Ovary (tissue), 9 donors: ENCODE results near the gene WFDC9. TPM values are rescaled to one million over a fixed set of nuclear protein-coding genes. Genes with fewer than 3 reads are reported as not detected.

Experiments used
- DNase-seq, 5 donors: peaks; one replicate each; pipeline ENCODE4 v3.0.0-alpha.2; 2019 to 2020
- H3K27ac ChIP-seq, 2 donors: fragments of 200-600 bp; one replicate each; pipeline versions ENCODE4 v1.5.1 to v1.8.0; 2019 to 2022
- H3K27me3 ChIP-seq: fragments of 200-600 bp; one replicate; pipeline ENCODE4 v1.8.0; 2022
- H3K36me3 ChIP-seq: fragments of 200-600 bp; sonication (generic); one replicate; pipeline ENCODE4 v1.5.1; 2019
- H3K4me1 ChIP-seq: one replicate; pipeline ENCODE4 v1.8.1; 2013; ENCODE audit warnings: mild to moderate bottlenecking, moderate library complexity; ENCODE audit not compliant: insufficient read depth
- H3K4me3 ChIP-seq: fragments of 200-600 bp; sonication (generic); one replicate; pipeline ENCODE4 v1.5.1; 2017
- H3K9me3 ChIP-seq, 2 donors: fragments of 200-600 bp in 1 of 2; sonication (generic) in 1 of 2; one replicate each; pipeline versions ENCODE4 v1.5.1 to v1.8.1; 2013 to 2019; ENCODE audit warnings: mild to moderate bottlenecking in 1 of 2, moderate library complexity in 1 of 2
- CTCF ChIP-seq, 3 donors: fragments of 450-650 bp in 2 of 3; fragments of 200-600 bp in 1 of 3; IDR thresholded peaks; one replicate each; pipeline versions ENCODE4 v1.5.1 to v1.8.0; 2016 to 2022; ENCODE audit warnings: antibody characterized with exemption in 3 of 3, mild to moderate bottlenecking in 1 of 3
- EP300 ChIP-seq: sonication (generic); formaldehyde crosslinking; IDR thresholded peaks from one replicate; pipeline ENCODE4 v1.6.1; 2017; ENCODE audit warnings: antibody characterized with exemption
- POLR2A ChIP-seq: fragments of 450-650 bp; IDR thresholded peaks from one replicate; pipeline ENCODE4 v1.6.1; 2017; ENCODE audit warnings: antibody characterized with exemption, mild to moderate bottlenecking, moderate library complexity
- WGBS, 3 donors: extraction: QIAGEN DNeasy Blood & Tissue Kit in 1 of 3; methylation state at CpG; one replicate each; pipeline versions ENCODE4 v1.1.5 to v1.1.7; 2013 to 2017; 5-methylcytosine and 5-hydroxymethylcytosine counted together
- intact Hi-C, 4 donors: fragments of 100-400 bp; cut with DNase I; formaldehyde crosslinking; loops; one replicate each; pipeline versions ENCODE4 v1.11.0 to v1.15.1; 2022 to 2023
- polyA plus RNA-seq, 2 donors: library from polyadenylated mRNA; stranded (reverse); fragments of 200-250 nt in 1 of 2; fragments of 350-450 nt in 1 of 2; fragmentation: Illumina TruSeq in 1 of 2; extraction: RNeasy Lipid Tissue Mini Kit (QIAGEN cat#74804) in 1 of 2; gene quantifications; one replicate each; pipeline ENCODE4 v1.2.3, GENCODE V29; 2013 to 2014
- small RNA-seq: library from RNA; depleted of rRNA; stranded (forward); fragments of <200 nt; gene quantifications from one replicate; pipeline ENCODE3, GENCODE V24; 2016
- total RNA-seq, 7 donors: library from RNA; depleted of rRNA in 2 of 7; stranded (reverse); fragments of >200 nt in 2 of 7; fragmentation: NEBNext Ultra II Directional in 3 of 7; extraction: Animal tissue kit (Norgen Biotek cat#: 25700) in 3 of 7; gene quantifications; one replicate each; pipeline versions ENCODE4 v1.1.0 to v1.2.4, GENCODE V29; 2016 to 2023
- donor health status: DM: no; HTN: no; CAD: no; lungs with moderate emphysema.
- donor health status: DM: no; HTN: no; CAD: no.
- donor health status: Bipolar disorder and iron deficiency.
- donor health status: DM: yes; HTN: yes; CAD: no.
- donor health status: DM: no; HTN: no; CAD: no.
- donor health status: DM: yes; HTN: yes; CAD: no.

WFDC9 gene
- total and polyA plus RNA-seq, 9 donors: not detected

GRCh38 chr20:45564760-45565276, 66.3 kb downstream of the WFDC9 start:
- DNase-seq: no peak
- Histone ChIP-seq H3K36me3 (no peaks in the 10 kb centered on the region), H3K9me3 (no peaks in the 10 kb centered on the region), H3K4me1 (no peaks in the 10 kb centered on the region), H3K27me3 (no peaks in the 10 kb centered on the region), H3K27ac (no peak overlapping the region), H3K4me3 (no peak overlapping the region)
- WGBS, 3 donors: 76 to 88% (median 79%) methylated on average over 2 of the region's 2 CpGs
- TF ChIP-seq POLR2A (no peak), CTCF (IDR thresholded peaks at IDR 0.05) (no peak), EP300 (no peak)
- intact Hi-C loops: no loop called here

Small RNAs within 50 kb of the gene (small RNA-seq; reads per million reads assigned to genes)
- not detected for gene RNA5SP485

Other genes starting within 250 kb of the WFDC9 start
- gene DBNDD2, start 223.0 kb downstream of the WFDC9 start, total RNA-seq: 10 to 100 TPM; 18.4 to 51.3 (median 31.6) TPM
- 10 to 100 TPM; 36.1 to 63.2 TPM for gene DBNDD2, start 223.0 kb downstream of the WFDC9 start, polyA plus RNA-seq
- gene PIGT, start 215.1 kb downstream of the WFDC9 start, total RNA-seq: 10 to 100 TPM; 30.0 to 84.2 (median 69.3) TPM
- 100 to 1,000 TPM in 1 of 2 donors, 10 to 100 TPM in 1; 68.1 to 172 TPM for gene PIGT, start 215.1 kb downstream of the WFDC9 start, polyA plus RNA-seq
- 100 to 1,000 TPM in 1 of 7 donors, 10 to 100 TPM in 4, 1 to 10 TPM in 2; 1.2 to 246 (median 18.9) TPM for gene WFDC2, start 161.5 kb downstream of the WFDC9 start, total RNA-seq
- gene WFDC2, start 161.5 kb downstream of the WFDC9 start, polyA plus RNA-seq: 1 to 10 TPM; 2.9 to 9.6 TPM
- not detected for gene SPINT3, start 115.7 kb downstream of the WFDC9 start, total RNA-seq
- not detected for gene SPINT3, start 115.7 kb downstream of the WFDC9 start, polyA plus RNA-seq
- not detected for gene WFDC6, start 91.8 kb downstream of the WFDC9 start, total RNA-seq
- gene WFDC6, start 91.8 kb downstream of the WFDC9 start, polyA plus RNA-seq: not detected
- 1 to 10 TPM in 1 of 7 donors, under 1 TPM in 1, not detected in 5; 0.30 to 1.1 TPM for gene EPPIN, start 83.9 kb downstream of the WFDC9 start, total RNA-seq
- under 1 TPM; 0.21 to 0.38 TPM for gene EPPIN, start 83.9 kb downstream of the WFDC9 start, polyA plus RNA-seq
- under 1 TPM in 1 of 7 donors, not detected in 6; 0.23 TPM for gene WFDC8, start 52.0 kb downstream of the WFDC9 start, total RNA-seq
- gene WFDC8, start 52.0 kb downstream of the WFDC9 start, polyA plus RNA-seq: not detected
- gene WFDC10A, start 1.5 kb downstream of the WFDC9 start, total RNA-seq: not detected
- gene WFDC10A, start 1.5 kb downstream of the WFDC9 start, polyA plus RNA-seq: not detected
- not detected for gene WFDC11, start 39.0 kb upstream of the WFDC9 start, total RNA-seq
- gene WFDC11, start 39.0 kb upstream of the WFDC9 start, polyA plus RNA-seq: not detected
- gene WFDC13, start 70.8 kb upstream of the WFDC9 start, total RNA-seq: not detected
- not detected for gene WFDC13, start 70.8 kb upstream of the WFDC9 start, polyA plus RNA-seq
- not detected for gene WFDC10B, start 73.7 kb upstream of the WFDC9 start, total RNA-seq
- under 1 TPM in 1 of 2 donors, not detected in 1; 0.37 TPM for gene WFDC10B, start 73.7 kb upstream of the WFDC9 start, polyA plus RNA-seq
- gene SPINT4, start 91.1 kb upstream of the WFDC9 start, total RNA-seq: not detected
- gene SPINT4, start 91.1 kb upstream of the WFDC9 start, polyA plus RNA-seq: not detected
- gene WFDC3, start 160.6 kb upstream of the WFDC9 start, total RNA-seq: 1 to 10 TPM in 4 of 7 donors, under 1 TPM in 2, not detected in 1; 0.42 to 3.0 (median 1.1) TPM
- 1 to 10 TPM; 1.5 to 2.0 TPM for gene WFDC3, start 160.6 kb upstream of the WFDC9 start, polyA plus RNA-seq
- gene DNTTIP1, start 160.7 kb upstream of the WFDC9 start, total RNA-seq: 10 to 100 TPM; 20.6 to 31.8 (median 28.1) TPM
- gene DNTTIP1, start 160.7 kb upstream of the WFDC9 start, polyA plus RNA-seq: 10 to 100 TPM; 29.1 to 36.1 TPM
- 1 to 10 TPM in 2 of 7 donors, under 1 TPM in 2, not detected in 3; 0.69 to 1.9 (median 1.0) TPM for gene UBE2C, start 181.4 kb upstream of the WFDC9 start, total RNA-seq
- 1 to 10 TPM; 2.6 to 5.6 TPM for gene UBE2C, start 181.4 kb upstream of the WFDC9 start, polyA plus RNA-seq
- 1 to 10 TPM in 6 of 7 donors, not detected in 1; 1.9 to 3.7 (median 3.4) TPM for gene TNNC2, start 196.0 kb upstream of the WFDC9 start, total RNA-seq
- 1 to 10 TPM; 1.5 to 3.6 TPM for gene TNNC2, start 196.0 kb upstream of the WFDC9 start, polyA plus RNA-seq
- gene SNX21, start 202.5 kb upstream of the WFDC9 start, total RNA-seq: 10 to 100 TPM; 46.1 to 90.1 (median 71.0) TPM
- gene SNX21, start 202.5 kb upstream of the WFDC9 start, polyA plus RNA-seq: 10 to 100 TPM; 18.2 to 41.1 TPM
- gene ACOT8, start 226.1 kb upstream of the WFDC9 start, total RNA-seq: 10 to 100 TPM; 18.4 to 26.7 (median 19.6) TPM
- 10 to 100 TPM; 13.5 to 21.9 TPM for gene ACOT8, start 226.1 kb upstream of the WFDC9 start, polyA plus RNA-seq
- 1 to 10 TPM; 1.8 to 7.5 (median 4.7) TPM for gene ZSWIM3, start 226.3 kb upstream of the WFDC9 start, total RNA-seq
- gene ZSWIM3, start 226.3 kb upstream of the WFDC9 start, polyA plus RNA-seq: 1 to 10 TPM; 2.4 to 6.0 TPM
- gene ZSWIM1, start 249.9 kb upstream of the WFDC9 start, total RNA-seq: 10 to 100 TPM in 5 of 7 donors, 1 to 10 TPM in 2; 4.8 to 15.2 (median 11.8) TPM
- gene ZSWIM1, start 249.9 kb upstream of the WFDC9 start, polyA plus RNA-seq: 10 to 100 TPM in 1 of 2 donors, 1 to 10 TPM in 1; 4.9 to 11.5 TPM